GM21515 (cell line): ENCODE measurements around the gene RNGTT.
"Not testable (repeated sequence)": the region's sequence is repeated elsewhere in the genome, so short reads cannot be mapped to it uniquely, and the experiment has no call there.

Experiments used
- ATAC-seq: cut with Tn5 transposase; IDR thresholded peaks from one replicate; pipeline ENCODE4 v1.9.1; 2021; ENCODE audit not compliant: unreplicated experiment

The RNGTT gene

DNA sequence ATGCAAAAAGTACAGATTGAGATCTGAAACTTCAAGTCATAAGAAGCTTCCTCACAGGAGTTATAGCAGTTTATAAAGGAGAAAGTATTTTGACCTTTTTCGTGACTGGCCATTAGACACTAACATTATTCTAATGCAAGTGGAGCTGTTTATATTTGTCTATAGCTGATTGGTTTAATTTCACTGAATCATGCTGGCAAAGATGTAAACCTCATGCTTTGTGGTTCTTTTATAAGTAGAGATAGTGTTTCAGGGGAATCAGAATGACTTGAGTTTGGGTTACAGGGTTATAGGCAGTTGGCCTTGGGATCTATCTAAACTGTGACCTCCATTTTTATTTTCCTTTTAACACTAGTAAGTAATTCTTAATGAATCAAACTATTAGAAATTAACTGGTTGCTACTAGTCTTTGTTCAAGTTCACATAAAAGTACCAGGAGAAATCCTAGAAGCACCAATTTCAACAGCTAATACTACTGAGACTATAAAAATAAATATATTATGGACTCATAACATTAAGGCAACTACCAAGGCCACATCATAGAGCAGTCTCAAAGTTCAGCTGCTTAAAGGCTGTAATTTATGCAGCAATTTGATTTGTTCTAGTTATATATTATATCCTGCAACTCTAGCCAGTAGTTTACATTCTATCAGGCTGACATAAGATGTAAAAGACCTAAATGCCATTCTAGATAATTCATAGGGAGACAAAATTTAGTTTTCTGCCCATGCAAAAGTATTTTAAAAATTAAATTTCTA lies 94.0 kb downstream of the RNGTT start:
- no peak for ATAC-seq

DNA sequence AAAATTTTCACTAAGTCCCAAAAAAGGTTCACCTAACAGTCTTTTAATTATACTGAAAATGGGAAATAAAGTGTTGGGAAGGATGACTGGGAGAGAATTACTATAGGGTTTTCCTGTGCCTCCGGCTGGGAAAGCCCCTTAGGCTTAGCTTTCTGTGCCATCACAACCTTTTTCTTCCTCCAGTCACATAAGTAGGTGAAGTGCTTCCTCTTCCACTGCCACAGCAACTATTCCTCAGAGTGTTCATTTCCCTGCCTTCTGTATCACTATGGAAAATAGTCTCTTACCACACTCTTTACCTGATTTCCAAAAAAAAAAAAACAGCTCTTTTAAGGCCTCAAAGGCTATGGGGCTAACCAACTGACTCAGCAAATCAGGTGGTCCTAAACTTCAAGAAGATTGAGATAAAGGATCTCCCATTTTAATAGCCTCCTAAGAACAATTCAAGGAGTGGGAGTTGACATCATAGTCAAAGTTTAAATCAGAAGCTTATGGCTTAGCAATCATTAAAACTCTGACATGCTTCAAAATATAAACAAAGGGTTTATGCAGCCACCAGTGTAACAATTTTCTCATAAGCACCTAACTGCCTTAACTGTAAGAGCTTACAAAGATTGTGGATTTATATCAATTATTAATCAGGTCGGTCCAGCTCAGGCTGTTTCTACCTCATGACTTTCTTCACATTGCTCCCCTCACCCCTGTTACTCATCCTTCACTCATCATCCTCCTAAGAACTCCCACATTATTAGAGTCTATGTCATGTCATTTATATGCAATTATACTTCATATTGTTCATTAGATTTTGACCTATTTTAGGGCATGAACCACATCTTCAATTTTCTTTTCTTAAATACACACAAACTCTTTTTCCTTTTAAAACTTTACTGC lies 95.3 kb downstream of the RNGTT start:
- ATAC-seq: no peak

DNA sequence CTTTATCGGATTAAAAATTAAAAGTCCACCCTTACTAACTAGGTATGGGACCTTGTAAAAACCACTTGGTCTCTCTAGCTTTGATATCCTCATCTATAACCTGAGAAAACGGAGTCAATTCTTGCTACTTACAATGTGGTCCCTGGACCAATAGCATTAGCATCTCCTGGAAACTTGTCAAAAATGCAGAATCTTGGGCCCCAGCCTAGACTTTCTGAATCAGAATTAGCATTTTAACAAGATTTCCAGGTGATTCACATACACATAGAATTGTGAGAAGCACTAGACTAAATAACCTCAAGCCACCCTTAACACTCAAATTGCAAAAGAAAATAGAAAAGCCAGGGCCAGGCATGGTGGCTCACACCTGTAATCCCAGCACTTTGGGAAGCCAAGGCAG lies 96.6 kb downstream of the RNGTT start:
- no peak for ATAC-seq

DNA sequence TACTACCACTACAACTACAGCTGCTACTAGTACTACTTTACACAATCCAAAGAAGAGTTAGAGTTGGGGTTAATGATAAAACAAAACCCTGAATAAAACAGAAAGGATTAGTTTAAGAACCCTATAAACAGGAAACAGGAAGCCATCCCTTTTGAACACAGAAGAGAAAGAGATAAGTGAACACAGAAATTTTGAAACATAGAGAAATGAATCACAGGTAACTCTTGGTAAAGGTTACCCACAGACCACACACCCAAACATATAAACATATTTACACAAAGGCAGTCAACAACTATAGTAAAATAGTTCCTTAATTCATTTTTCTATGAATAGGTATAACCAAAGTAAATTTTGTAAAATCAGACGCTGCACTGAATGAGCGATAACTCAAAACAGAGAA lies 98.1 kb downstream of the RNGTT start:
- ATAC-seq: no peak

DNA sequence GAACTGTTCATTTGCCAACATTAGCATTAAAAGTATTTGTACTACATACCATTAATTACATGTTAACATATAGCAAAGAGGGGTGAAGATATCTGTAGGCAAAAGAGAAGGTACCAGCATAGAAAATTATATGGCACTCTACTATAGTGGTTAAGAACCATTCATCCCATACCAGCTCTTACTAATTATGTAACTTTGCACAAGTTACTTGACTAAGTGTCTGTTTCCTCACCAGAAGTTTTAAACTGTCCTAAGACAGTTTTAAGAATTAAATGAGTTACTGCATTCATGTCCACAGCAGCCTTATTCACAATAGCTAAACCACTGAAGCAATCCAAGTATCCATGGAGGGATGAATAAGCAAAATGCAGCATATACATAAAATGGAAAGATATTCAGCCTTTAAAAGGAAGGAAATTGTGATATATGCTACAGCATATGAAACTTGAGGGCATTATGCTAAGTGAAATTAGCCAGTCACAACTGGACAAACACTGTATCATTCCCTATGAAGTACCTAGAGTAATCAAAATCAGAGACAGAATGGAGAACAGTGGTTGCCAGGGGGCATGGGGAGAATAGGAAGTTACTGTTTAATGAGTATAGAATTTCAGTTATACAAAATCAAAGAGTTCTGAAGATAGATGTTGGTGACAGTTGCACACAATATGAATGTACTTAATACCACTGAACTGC lies 98.9 kb downstream of the RNGTT start:
- no peak for ATAC-seq

DNA sequence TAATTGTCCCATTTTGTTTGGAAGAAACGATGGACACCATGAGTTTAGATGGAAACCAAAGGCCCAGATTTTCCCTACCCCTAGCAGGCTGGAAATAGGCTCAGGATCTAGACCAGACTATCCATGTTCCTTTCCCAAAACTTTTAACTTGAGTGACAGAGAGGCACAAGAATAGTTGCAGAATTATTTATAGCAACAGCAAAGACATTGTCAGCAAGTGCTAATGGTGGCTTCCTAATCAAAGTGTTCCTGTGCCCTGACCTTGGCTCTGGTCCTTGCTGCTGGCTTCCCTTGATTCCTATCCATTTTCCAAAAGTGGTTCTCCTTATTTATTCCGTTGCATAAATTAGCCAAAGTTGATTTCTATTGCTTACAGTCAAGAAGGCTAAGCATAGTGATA lies 103.1 kb downstream of the RNGTT start:
- no peak for ATAC-seq

DNA sequence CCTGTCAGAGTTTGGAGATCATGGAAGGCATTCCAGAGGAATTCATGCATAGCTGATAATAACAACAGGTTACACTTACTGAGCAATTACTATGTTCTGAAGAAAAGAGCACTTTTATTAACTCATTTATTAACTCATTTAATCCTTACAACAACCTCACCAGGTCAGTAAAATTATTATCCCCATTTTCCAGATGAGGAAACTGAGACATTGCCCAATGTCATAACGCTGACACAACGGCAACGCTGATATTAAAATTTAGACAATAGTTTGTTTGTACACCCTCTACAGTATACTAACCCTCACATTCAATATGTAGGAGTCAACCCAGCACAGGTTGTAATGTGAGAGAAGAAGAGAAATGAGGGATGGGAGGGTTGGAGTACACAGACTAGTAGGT lies 105.0 kb downstream of the RNGTT start:
- no peak for ATAC-seq

DNA sequence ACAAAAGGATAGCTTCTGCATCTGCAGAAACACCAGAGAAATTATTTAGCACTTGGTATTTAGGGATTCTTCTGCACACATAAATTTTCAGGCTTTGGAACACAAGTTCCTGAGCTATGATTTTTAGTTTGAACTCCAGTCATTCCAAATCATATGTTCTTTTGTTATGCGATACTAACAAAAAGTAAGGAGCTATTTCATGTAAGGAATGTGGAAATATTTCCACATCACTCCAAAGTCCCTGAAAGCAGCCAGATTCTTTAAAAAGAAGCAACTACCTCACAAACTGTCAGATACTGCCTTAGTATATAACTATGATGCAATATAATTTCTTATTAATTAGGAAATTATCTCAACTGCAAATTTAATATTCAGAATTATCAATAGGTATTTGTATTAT lies 106.9 kb downstream of the RNGTT start:
- ATAC-seq: no peak

DNA sequence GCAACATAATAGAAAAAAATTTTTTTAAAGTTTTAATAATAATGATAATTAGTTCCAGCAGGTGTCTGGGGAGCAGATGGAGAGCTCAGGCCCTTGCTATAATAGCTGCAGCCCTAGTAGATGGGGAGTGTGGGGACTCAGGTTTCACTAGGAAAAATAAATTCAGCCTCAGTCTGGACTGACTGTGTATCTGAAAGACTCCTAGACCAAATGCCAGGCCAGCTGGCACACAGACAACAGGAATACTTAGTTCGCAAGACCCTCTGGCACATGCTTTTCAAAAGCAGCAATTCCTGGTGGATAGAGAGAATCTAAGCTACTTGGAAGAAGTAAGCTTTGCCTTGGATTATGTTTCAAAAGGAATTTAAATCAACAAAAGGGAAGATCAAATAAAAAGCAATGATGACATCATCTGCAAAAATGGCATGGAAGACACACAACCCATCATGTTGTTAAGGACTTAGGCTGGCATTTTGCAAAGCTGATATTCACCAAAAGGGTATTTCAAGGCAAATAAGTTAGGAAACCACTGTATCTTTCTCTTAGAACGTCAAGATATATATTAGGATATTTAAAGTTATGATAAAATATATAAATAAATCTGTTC lies 107.8 kb downstream of the RNGTT start:
- ATAC-seq: no peak

DNA sequence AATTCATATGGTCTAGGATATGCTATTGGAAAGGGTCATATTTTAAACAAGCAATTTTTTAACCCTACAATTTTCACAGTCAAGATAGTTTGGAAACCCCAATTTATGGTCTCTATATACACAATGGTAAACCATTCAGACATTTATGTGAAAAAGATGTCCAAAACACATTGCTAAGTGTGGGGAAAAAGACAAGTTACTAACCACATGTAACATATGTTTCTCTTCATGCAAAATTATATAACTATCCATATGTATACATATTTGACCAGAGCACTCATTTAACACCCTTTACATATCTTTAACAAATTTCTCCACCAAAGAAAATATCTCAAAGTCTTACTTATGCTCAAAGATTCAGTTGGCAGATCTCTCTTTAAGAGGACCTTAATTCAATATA lies 110.6 kb downstream of the RNGTT start:
- ATAC-seq: no peak

DNA sequence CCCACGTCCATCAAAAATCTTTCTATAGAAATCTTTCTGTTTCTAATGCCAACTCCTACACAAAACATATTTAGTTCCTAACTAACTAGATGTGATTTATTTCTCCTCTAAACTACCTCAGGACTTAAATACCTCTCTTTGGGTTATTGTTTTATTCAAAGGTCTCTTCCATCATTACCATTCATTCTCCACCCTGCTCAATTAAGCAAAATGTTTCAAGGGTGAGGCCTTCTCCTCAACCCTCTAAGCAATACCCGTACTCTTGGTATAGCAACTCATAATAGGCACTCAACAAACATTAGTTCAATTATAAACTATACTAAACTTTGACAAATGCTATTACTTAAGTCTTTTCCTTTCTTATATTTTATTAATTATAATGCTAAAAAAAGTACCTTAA lies 111.4 kb downstream of the RNGTT start:
- ATAC-seq: no peak

DNA sequence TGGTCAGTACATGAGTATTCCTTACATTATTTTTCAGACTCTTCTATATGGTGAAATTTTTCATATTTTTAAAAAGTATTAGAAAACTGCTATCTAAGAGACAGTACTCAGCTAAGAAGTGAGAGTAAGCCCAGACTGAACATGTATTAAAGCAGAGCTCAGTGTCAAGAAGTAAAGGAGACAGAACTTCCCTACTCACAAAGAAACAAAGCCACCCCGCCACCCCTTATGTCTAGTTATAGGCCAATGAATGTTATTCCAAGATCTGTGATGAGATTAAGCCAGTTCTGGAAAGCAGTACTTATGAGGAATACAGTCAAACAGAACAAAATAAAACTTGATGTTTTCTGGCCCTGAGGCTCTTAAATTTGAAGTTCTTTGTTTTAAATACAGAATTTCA lies 114.5 kb downstream of the RNGTT start:
- ATAC-seq: no peak

DNA sequence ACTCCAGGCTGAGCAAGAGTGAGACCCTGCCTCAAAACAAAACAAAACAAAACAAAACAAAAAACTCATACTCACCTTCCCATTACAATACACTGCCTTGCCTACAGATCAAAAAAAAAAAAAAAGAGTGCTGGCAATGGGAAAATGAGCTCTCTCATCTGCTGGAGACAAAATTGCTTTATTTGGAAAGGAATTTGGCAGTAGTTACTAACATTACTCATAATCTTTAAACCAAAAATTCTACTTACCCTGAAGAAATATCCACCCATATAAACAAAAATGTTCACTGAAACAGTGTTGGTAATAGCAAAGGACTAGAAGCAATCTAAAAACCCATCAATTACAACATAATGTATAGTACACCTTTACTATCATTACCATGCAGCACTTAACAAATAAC lies 120.4 kb downstream of the RNGTT start:
- ATAC-seq: no peak

DNA sequence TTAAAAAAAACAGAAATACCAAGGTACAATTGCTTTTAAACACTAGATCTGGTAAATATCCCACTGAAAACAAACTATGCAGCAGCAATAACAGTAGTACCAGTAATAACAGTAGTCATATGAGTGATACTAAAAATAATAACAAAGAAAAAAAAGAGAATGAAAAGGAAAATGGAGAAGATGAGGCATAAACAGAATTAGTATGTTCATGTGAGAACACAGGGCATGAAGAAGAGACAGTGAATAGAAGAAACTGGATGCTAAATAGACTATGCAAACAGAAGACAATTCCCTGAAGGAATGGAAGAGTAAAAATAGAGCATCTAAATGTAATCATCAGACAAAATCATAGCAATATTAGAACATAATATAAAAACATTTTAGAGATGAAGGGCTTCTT lies 121.1 kb downstream of the RNGTT start:
- ATAC-seq: no peak

DNA sequence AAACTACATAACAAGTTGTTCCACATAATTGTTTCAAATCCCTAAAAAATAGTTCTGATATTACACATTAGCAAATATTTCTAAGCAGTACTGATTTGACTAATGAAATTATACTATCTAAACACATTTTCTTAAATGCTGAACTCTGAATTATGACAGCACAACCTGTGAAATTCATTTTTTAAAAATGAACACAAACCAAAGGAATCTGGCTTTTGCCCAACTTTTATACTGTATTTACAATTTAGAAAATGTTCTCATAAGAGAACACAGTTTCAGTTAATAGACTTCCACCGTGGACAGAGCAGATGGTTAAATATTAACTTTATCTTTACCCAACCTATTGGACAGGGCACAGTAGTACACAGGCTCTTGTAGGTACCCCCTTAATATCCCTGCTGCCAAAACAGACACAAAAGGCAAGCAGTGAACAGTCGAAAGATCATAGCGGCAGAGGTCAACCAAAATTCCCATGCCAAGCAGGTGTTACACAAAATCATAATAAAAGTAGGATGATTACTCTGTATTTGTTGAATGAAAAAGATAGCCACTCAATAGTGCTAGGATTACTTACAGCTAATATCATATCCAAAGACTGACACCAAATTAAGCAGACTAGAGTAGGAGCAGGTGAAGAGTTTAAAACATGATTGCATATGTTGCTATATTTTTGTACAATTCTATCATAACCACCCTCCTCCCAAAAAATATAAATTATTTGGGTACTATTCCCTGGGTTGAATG lies 122.5 kb downstream of the RNGTT start:
- no peak for ATAC-seq

DNA sequence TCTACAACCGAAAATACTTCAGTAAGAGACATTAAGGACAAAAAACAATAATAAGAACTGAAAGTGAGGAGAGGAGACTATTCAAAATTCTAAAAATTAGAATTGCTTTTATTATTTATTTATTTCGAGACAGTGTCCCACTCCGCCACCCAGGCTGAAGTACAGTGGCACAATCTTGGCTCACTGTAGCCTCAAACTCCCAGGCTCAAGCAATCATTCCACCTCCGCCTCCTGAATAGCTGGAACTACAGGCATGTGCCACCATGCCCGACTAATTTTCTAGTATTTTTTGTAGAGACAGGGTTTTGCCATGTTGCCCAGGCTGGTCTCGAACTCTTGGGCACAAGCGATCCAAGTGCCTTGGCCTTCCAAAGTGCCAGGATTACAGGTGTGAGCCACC lies 123.1 kb downstream of the RNGTT start:
- ATAC-seq: no peak

DNA sequence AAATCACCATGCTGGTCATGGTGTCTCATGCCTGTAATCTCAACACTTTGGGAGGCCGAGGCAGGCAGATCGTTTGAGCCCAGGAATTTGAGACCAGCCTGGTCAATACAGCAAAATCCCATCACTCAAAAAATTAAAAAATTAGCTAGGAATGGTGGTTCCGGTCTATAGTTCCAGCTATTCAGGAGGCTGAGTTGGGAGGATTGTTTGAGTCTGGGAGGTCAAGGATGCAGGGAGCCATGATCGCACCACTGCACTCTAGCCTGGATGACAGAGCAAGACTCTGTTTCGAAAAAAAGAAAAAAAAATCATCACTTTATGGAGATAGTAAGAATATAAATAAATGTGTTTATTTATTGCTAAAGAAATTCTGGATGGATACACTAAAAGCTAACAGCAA lies 124.1 kb downstream of the RNGTT start:
- no peak for ATAC-seq

DNA sequence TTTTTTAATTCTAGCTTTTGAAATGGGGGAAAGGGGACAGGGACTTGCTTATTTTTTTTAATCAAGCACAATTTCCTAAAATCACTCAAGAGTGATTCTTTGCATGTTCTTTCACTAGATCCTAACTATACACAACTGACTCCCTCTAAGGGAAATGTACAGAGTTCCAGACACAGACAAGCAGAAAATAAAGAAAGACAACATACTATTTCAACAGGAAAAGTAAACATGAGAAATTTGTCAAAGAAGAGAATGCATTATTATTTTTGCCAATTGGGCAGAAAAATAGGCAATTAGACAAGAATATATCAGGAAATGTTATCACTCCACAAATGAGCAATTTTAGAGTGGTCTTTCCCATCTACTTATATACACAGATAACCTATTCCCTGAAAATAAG lies 128.2 kb downstream of the RNGTT start:
- ATAC-seq: no peak

DNA sequence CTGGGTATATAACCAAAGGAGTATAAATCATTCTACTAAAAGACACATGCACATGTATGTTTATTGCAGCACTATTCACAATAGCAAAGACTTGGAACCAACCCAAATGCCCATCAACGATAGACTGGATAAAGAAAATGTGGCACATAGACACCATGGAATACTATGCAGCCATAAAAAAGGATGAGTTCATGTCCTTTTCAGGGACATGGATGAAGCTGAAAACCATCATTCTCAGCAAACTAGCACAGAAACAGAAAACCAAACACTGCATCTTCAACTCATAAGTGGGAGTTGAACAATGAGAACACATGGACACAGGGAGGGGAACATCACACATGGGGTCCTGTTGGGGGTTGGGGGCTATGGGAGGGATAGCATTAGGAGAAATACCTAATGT lies 130.3 kb downstream of the RNGTT start:
- ATAC-seq: not testable (repeated sequence)

DNA sequence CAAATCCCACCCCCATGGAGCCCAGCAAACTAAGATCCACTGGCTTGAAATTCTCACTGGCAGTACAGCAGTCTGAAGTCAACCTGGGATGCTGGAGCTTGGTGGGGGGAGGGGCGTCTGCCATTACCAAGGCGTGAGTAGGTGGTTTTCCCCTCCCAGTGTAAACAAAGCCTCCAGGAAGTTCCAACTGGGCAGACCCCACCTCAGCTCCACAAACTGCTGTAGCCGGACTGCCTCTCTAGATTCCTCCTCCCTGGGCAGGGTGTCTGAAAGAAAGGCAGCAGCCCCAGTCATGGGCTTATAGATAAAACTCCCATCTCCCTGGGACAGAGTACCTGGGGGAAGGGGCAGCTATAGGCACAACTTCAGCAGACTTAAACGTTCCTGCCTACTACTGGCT lies 135.8 kb downstream of the RNGTT start:
- ATAC-seq: not testable (repeated sequence)

DNA sequence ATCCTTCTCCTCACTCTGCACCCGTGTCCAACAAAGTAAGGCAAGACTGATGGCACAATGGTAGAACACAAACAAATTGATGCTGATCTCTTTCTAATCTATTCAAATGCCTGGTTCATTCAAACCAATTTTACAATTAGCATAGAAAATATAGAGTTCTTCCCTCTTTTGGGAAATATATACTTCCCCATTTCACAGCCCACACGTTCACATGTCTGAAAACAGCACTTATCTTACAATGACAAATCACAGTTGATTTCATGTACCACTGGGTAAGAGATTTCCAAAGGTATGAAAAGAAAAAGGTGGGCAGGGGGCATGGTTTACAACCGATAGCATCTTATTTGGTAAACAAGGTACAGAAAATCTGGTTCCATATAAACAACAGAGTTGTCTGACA lies 137.6 kb downstream of the RNGTT start:
- ATAC-seq: no peak
